Loucy (cell line): Measurements from ENCODE around the gene EN2.

Source experiments
- H2AFZ ChIP-seq: fragments of 200-600 bp; sonication (generic); 2 replicates; pipeline ENCODE4 v1.6.0; 2016; ENCODE audit warnings: antibody characterized with exemption, mild to moderate bottlenecking, low read length, moderate library complexity
- H3F3A ChIP-seq: fragments of 200-600 bp; 2 replicates; pipeline ENCODE4 v1.6.0; 2016; ENCODE audit warnings: antibody characterized with exemption, low read depth, mild to moderate bottlenecking
- H3K27me3 ChIP-seq: fragments of 200-600 bp; sonication (generic); 2 replicates; pipeline ENCODE4 v1.6.1; 2014; ENCODE audit warnings: low read length, mild to moderate bottlenecking; ENCODE audit not compliant: insufficient read depth, poor library complexity, severe bottlenecking
- H3K36me3 ChIP-seq: fragments of 200-600 bp; sonication (generic); 2 replicates; pipeline ENCODE4 v1.6.1; 2016; ENCODE audit warnings: low read length; ENCODE audit not compliant: insufficient read depth
- H3K4me1 ChIP-seq: fragments of 200-600 bp; sonication (generic); 2 replicates; pipeline ENCODE4 v1.5.1; 2014; ENCODE audit warnings: low read length, mild to moderate bottlenecking; ENCODE audit not compliant: insufficient read depth, poor library complexity, severe bottlenecking
- H3K4me2 ChIP-seq: fragments of 200-600 bp; sonication (generic); 2 replicates; pipeline ENCODE4 v1.6.0; 2014; ENCODE audit warnings: antibody characterized with exemption, low read length, low read depth, mild to moderate bottlenecking; ENCODE audit not compliant: poor library complexity, severe bottlenecking
- H3K4me3 ChIP-seq: fragments of 200-600 bp; sonication (generic); 2 replicates; pipeline ENCODE4 v1.5.1; 2014; ENCODE audit warnings: low read length, mild to moderate bottlenecking, mixed read lengths; ENCODE audit not compliant: poor library complexity, severe bottlenecking
- H3K79me2 ChIP-seq: fragments of 200-600 bp; sonication (generic); 2 replicates; pipeline ENCODE4 v1.6.1; 2014; ENCODE audit warnings: low read length; ENCODE audit not compliant: insufficient read depth
- H3K9ac ChIP-seq: fragments of 200-600 bp; sonication (generic); 2 replicates; pipeline ENCODE4 v1.6.0; 2014; ENCODE audit warnings: mild to moderate bottlenecking, low read depth, low read length, moderate library complexity; ENCODE audit not compliant: poor library complexity, severe bottlenecking
- H3K9me2 ChIP-seq: fragments of 200-600 bp; sonication (generic); replicated peaks from 2 replicates; pipeline ENCODE4 v1.6.1; 2016; ENCODE audit warnings: low read depth, low read length, mixed read lengths
- H3K9me3 ChIP-seq: fragments of 200-600 bp; sonication (generic); 2 replicates; pipeline ENCODE4 v1.6.1; 2014; ENCODE audit warnings: mild to moderate bottlenecking, antibody characterized with exemption, low read length, low read depth; ENCODE audit not compliant: insufficient read depth
- H4K20me1 ChIP-seq: fragments of 200-600 bp; sonication (generic); 2 replicates; pipeline ENCODE4 v1.6.0; 2014; ENCODE audit warnings: antibody characterized with exemption, low read length, mild to moderate bottlenecking; ENCODE audit not compliant: insufficient read depth, poor library complexity, severe bottlenecking
- CTCF ChIP-seq: fragments of 200-600 bp; sonication (generic); conservative IDR thresholded peaks from 2 replicates; pipeline ENCODE4 v1.5.1; 2014; ENCODE audit warnings: mild to moderate bottlenecking, antibody characterized with exemption, low read length
- EZH2phosphoT487 ChIP-seq: fragments of 200-600 bp; IDR thresholded peaks from 2 replicates; pipeline ENCODE4 v1.6.1; 2018; ENCODE audit warnings: antibody characterized with exemption, mild to moderate bottlenecking, moderate library complexity, borderline replicate concordance

The EN2 gene

GRCh38 chr7:155435110-155435509 is 22.8 kb upstream of the EN2 start:
- no peaks in the 10 kb centered on the region for H4K20me1 ChIP-seq
- no peaks in the 10 kb centered on the region for H3F3A ChIP-seq
- TF ChIP-seq CTCF (no peak), EZH2phosphoT487 (no peak)
- no peak overlapping the region for H3K4me3 ChIP-seq
- no peaks in the 10 kb centered on the region for H3K79me2 ChIP-seq
- H3K27me3 ChIP-seq = no peaks in the 10 kb centered on the region
- H3K4me1 ChIP-seq = no peaks in the 10 kb centered on the region
- no peaks in the 10 kb centered on the region for H3K9me2 ChIP-seq
- no peak overlapping the region for H3K9ac ChIP-seq
- H3K9me3 ChIP-seq = no peaks in the 10 kb centered on the region; the same call in 1 of the 2 replicates
- H3K4me2 ChIP-seq = no peak overlapping the region
- H2AFZ ChIP-seq = no peak overlapping the region
- H3K36me3 ChIP-seq = no peaks in the 10 kb centered on the region

GRCh38 chr7:155437836-155438235 is 20.1 kb upstream of the EN2 start:
- no peak overlapping the region for H3K9ac ChIP-seq
- no peak for TF ChIP-seq CTCF
- no peaks in the 10 kb centered on the region for H3K79me2 ChIP-seq
- H4K20me1 ChIP-seq = no peaks in the 10 kb centered on the region
- no peak overlapping the region for H2AFZ ChIP-seq
- H3K4me1 ChIP-seq = no peaks in the 10 kb centered on the region
- no peaks in the 10 kb centered on the region; the same call in 1 of the 2 replicates for H3K9me3 ChIP-seq
- no peaks in the 10 kb centered on the region for H3F3A ChIP-seq
- H3K9me2 ChIP-seq = no peaks in the 10 kb centered on the region
- no peak overlapping the region for H3K4me3 ChIP-seq
- no peaks in the 10 kb centered on the region for H3K36me3 ChIP-seq
- no peaks in the 10 kb centered on the region for H3K27me3 ChIP-seq
- no peak overlapping the region for H3K4me2 ChIP-seq

GRCh38 chr7:155438777-155439176 is 19.2 kb upstream of the EN2 start:
- no peaks in the 10 kb centered on the region for H4K20me1 ChIP-seq
- TF ChIP-seq EZH2phosphoT487 (no peak), CTCF (no peak)
- no peak overlapping the region for H3K4me3 ChIP-seq
- H3K9me2 ChIP-seq = no peaks in the 10 kb centered on the region
- H3K4me1 ChIP-seq = no peaks in the 10 kb centered on the region
- H3K9ac ChIP-seq = no peak overlapping the region
- no peaks in the 10 kb centered on the region for H3F3A ChIP-seq
- H3K9me3 ChIP-seq = no peaks in the 10 kb centered on the region; the same call in 1 of the 2 replicates
- no peaks in the 10 kb centered on the region for H3K27me3 ChIP-seq
- H3K79me2 ChIP-seq = no peaks in the 10 kb centered on the region
- H2AFZ ChIP-seq = no peak overlapping the region
- no peak overlapping the region for H3K4me2 ChIP-seq
- H3K36me3 ChIP-seq = no peaks in the 10 kb centered on the region
